RWPE1 (cell line): ENCODE results near the gene CTDSPL.

Experiments
- CTCF ChIA-PET: fragments of 350-600 bp; sonication (Branson Sonifier 250); formaldehyde crosslinking; extraction: SDS; loops from one replicate; lab custom pipeline; 2021; lab: Yijun Ruan, JAX
- POLR2A ChIA-PET: fragments of 400-600 bp; formaldehyde crosslinking; extraction: SDS; loops from one replicate; lab custom pipeline; 2020; ENCODE audit warnings: antibody characterized with exemption; ENCODE audit not compliant: low non-redundant PET; lab: Yijun Ruan, JAX
- DNase-seq: peaks from one replicate; pipeline ENCODE4 v3.0.0; 2012; ENCODE audit warnings: low spot score
- H3K27ac ChIP-seq: fragments of 450-650 bp; 2 replicates; pipeline ENCODE4 v1.5.1; 2017
- CTCF ChIP-seq: fragments of 450-650 bp; conservative IDR thresholded peaks from 2 replicates; pipeline ENCODE4 v1.5.1; 2017; ENCODE audit warnings: low read depth, mild to moderate bottlenecking

Gene CTDSPL

GRCh38 chr3:37973246-37974054, 111.8 kb downstream of the CTDSPL start:
- ChIA-PET POLR2A (no interaction called here), CTCF (interaction anchor here (0.6 to 1.6 kb wide), 4 partner anchors 13 to 32 kb away, joined by 3 to 5 read pairs (median 4); no protein-coding TSS in a partner anchor)
- H3K27ac ChIP-seq: no peak overlapping the region
- DNase-seq: no peak
- TF ChIP-seq CTCF: no peak

GRCh38 chr3:37974121-37975083, 112.7 kb downstream of the CTDSPL start:
- peak; percentile 62 for TF ChIP-seq CTCF
- ChIA-PET POLR2A (no interaction called here), CTCF (interaction anchor here (0.5 to 1.6 kb wide), 5 partner anchors 14 to 425 kb away, joined by 3 to 5 read pairs (median 3); no protein-coding TSS in a partner anchor)
- peak; percentile 30 for DNase-seq
- peak overlapping the region; percentile 5; the same call in 1 of the 2 replicates for H3K27ac ChIP-seq

- ChIA-PET CTCF (no interaction called here), POLR2A (no interaction called here)
- no peak for TF ChIP-seq CTCF
- DNase-seq: no peak
- H3K27ac ChIP-seq: no peak overlapping the region
Observed at GRCh38 chr3:37979541-37980461, 118.1 kb downstream of the CTDSPL start.

- POLR2A ChIA-PET: no interaction called here
- CTCF ChIA-PET: interaction anchor here (0.7 kb wide), 1 partner anchor 94 kb away, joined by 3 read pairs; no protein-coding TSS in a partner anchor
- no peak overlapping the region for H3K27ac ChIP-seq
- no peak for DNase-seq
- TF ChIP-seq CTCF: no peak
Observed at GRCh38 chr3:37980462-37981347, 119.0 kb downstream of the CTDSPL start.

- DNase-seq: no peak
- ChIA-PET POLR2A (no interaction called here), CTCF (interaction anchor here (0.7 kb wide), 1 partner anchor 94 kb away, joined by 3 read pairs; no protein-coding TSS in a partner anchor)
- TF ChIP-seq CTCF: no peak
- H3K27ac ChIP-seq: no peak overlapping the region
Observed at GRCh38 chr3:37981348-37981664, 119.6 kb downstream of the CTDSPL start.
